HepG2 (cell line): ENCODE data around the gene TMEM223. TPM values are rescaled to one million over a fixed set of nuclear protein-coding genes. Genes with fewer than 3 reads are reported as not detected.

ENCODE experiments used
- ATAC-seq: fragments of 200-7000 bp; cut with Tn5 transposase; 3 replicates; pipeline ENCODE4 v1.9.1; 2020; ENCODE audit warnings: mild to moderate bottlenecking, moderate library complexity
- BruUV-seq: library from RNA; stranded (reverse); fragments of 400-500 nt; replicated peaks from 2 replicates; lab custom pipeline; 2021; lab: Mats Ljungman, UMichigan
- CTCF ChIA-PET: fragments of 300-600 bp; formaldehyde crosslinking; extraction: SDS; loops from one replicate; lab custom pipeline; 2021; ENCODE audit warnings: low total read pairs, inconsistent platforms, low intra/inter-chr PET ratio; lab: Yijun Ruan, JAX
- POLR2A ChIA-PET: fragments of 350-600 bp; sonication (Branson Sonifier 250); formaldehyde crosslinking; loops from one replicate; lab custom pipeline; 2020; ENCODE audit warnings: antibody characterized with exemption, inconsistent platforms; lab: Yijun Ruan, JAX
- DNase-seq: peaks from one replicate; pipeline ENCODE4 v3.0.0-alpha.2; 2015; ENCODE audit warnings: low spot score
- FAIRE-seq: peaks from 3 replicates; lab custom pipeline; 2011; peaks lifted over from hg19 to GRCh38; lab: Jason Lieb, UNC
- H2AFZ ChIP-seq: one replicate; pipeline ENCODE4 v1.6.1; 2011; ENCODE audit warnings: low read length, inconsistent platforms
- H3K27ac ChIP-seq: fragments of 300-600 bp; 3 replicates; pipeline ENCODE4 v1.8.0; 2011; ENCODE audit warnings: mixed run types, mild to moderate bottlenecking, mixed read lengths, low read length, inconsistent platforms; ENCODE audit not compliant: insufficient read depth; ENCODE audit errors: extremely low read length
- H3K27me3 ChIP-seq, 2 experiments: fragments of 200-600 bp in 1 of 2; 2 replicates in 1 of 2; 3 replicates in 1 of 2; pipeline versions ENCODE4 v1.6.0 to v1.8.0; 2011; ENCODE audit warnings: low read length in 2 of 2, mild to moderate bottlenecking in 2 of 2, moderate library complexity in 2 of 2, inconsistent platforms in 1 of 2; ENCODE audit not compliant: insufficient read depth in 2 of 2, control insufficient read depth in 1 of 2
- H3K36me3 ChIP-seq, 2 experiments: fragments of 200-600 bp in 1 of 2; replicated peaks in 1 of 2; 2 replicates in 1 of 2; 3 replicates in 1 of 2; pipeline versions ENCODE4 v1.5.1 to v1.8.0; 2011; ENCODE audit warnings: low read length in 2 of 2, inconsistent platforms in 1 of 2; ENCODE audit not compliant: insufficient read depth in 2 of 2, control insufficient read depth in 1 of 2
- H3K4me1 ChIP-seq: 2 replicates; pipeline ENCODE4 v1.5.1; 2012; ENCODE audit warnings: low read length, inconsistent platforms; ENCODE audit not compliant: insufficient read depth
- H3K4me2 ChIP-seq: 2 replicates; pipeline ENCODE4 v1.6.0; 2011; ENCODE audit warnings: low read depth, low read length, inconsistent platforms
- H3K4me3 ChIP-seq, 3 experiments: fragments of 200-600 bp in 1 of 3; sonication (generic), shearing (Covaris generic) in 1 of 3; replicated peaks in 1 of 3; 2 replicates each; pipeline ENCODE4 v1.5.1; 2011 to 2016; ENCODE audit warnings: low read length in 3 of 3, inconsistent platforms in 2 of 3, low read depth in 2 of 3, mild to moderate bottlenecking in 2 of 3, control low read depth in 1 of 3, mixed read lengths in 1 of 3; ENCODE audit not compliant: insufficient read depth in 1 of 3
- H3K79me2 ChIP-seq: one replicate; pipeline ENCODE4 v1.6.1; 2011; ENCODE audit warnings: low read length, inconsistent platforms; ENCODE audit not compliant: insufficient read depth
- H3K9ac ChIP-seq: 2 replicates; pipeline ENCODE4 v1.6.0; 2011; ENCODE audit warnings: mild to moderate bottlenecking, low read depth, low read length, inconsistent platforms; ENCODE audit not compliant: insufficient read depth
- H3K9me3 ChIP-seq: 2 replicates; pipeline ENCODE4 v1.5.1; 2012; ENCODE audit warnings: mild to moderate bottlenecking, low read length
- H4K20me1 ChIP-seq: 2 replicates; pipeline ENCODE4 v1.6.0; 2011; ENCODE audit warnings: inconsistent platforms, mild to moderate bottlenecking, low read length, moderate library complexity; ENCODE audit not compliant: insufficient read depth
- ARNT ChIP-seq: fragments of 450-650 bp; IDR thresholded peaks from 2 replicates; pipeline ENCODE4 v1.6.1; 2017
- EP300 ChIP-seq, 3 experiments: sonication (generic) in 1 of 3; formaldehyde crosslinking in 1 of 3; IDR thresholded peaks; 2 replicates each; pipeline versions ENCODE4 v1.5.1 to v1.6.1; 2011 to 2020; ENCODE audit warnings: low read depth in 2 of 3, low read length in 2 of 3, borderline replicate concordance in 1 of 3, improper control_type of control experiment in 1 of 3, mild to moderate bottlenecking in 1 of 3, missing genetic modification reagents in 1 of 3, moderate library complexity in 1 of 3
- FOXA1 ChIP-seq, 2 experiments: fragments of 450-650 bp in 1 of 2; sonication (generic) in 1 of 2; formaldehyde crosslinking in 1 of 2; IDR thresholded peaks; 2 replicates each; pipeline versions ENCODE4 v1.4.0 to v1.6.1; 2016 to 2020; ENCODE audit warnings: missing genetic modification reagents in 1 of 2
- GTF3A ChIP-seq: sonication (generic); formaldehyde crosslinking; conservative IDR thresholded peaks from 2 replicates; pipeline ENCODE4 v1.4.0; 2020; ENCODE audit warnings: mild to moderate bottlenecking, missing genetic modification reagents
- HNRNPH1 ChIP-seq: fragments of 200-400 bp; formaldehyde crosslinking; optimal IDR thresholded peaks from 2 replicates; pipeline ENCODE3; 2017; ENCODE audit warnings: mild to moderate bottlenecking, low read depth, low read length
- HNRNPUL1 ChIP-seq: fragments of 200-400 bp; formaldehyde crosslinking; IDR thresholded peaks from 2 replicates; pipeline ENCODE4 v1.6.1; 2017; ENCODE audit warnings: low read depth, mild to moderate bottlenecking, low read length, moderate library complexity
- MAX ChIP-seq: IDR thresholded peaks from 2 replicates; pipeline ENCODE4 v1.6.1; 2012; ENCODE audit warnings: inconsistent platforms
- MEIS2 ChIP-seq: sonication (generic); formaldehyde crosslinking; IDR thresholded peaks from 2 replicates; pipeline ENCODE4 v1.9.0; 2021; ENCODE audit warnings: mild to moderate bottlenecking, missing genetic modification reagents
- NFRKB ChIP-seq: fragments of 450-650 bp; IDR thresholded peaks from 2 replicates; pipeline ENCODE4 v1.6.1; 2017
- PRDM15 ChIP-seq: sonication (generic); formaldehyde crosslinking; IDR thresholded peaks from 2 replicates; pipeline ENCODE4 v1.4.0; 2020; ENCODE audit warnings: missing genetic modification reagents
- RBAK ChIP-seq: sonication (generic); formaldehyde crosslinking; IDR thresholded peaks from 2 replicates; pipeline ENCODE4 v1.5.1; 2020; ENCODE audit warnings: mild to moderate bottlenecking, missing genetic modification reagents
- SCMH1 ChIP-seq: sonication (generic); formaldehyde crosslinking; IDR thresholded peaks from 2 replicates; pipeline ENCODE4 v1.9.0; 2021; ENCODE audit warnings: missing genetic modification reagents, mild to moderate bottlenecking, borderline replicate concordance
- SIX4 ChIP-seq: sonication (generic); formaldehyde crosslinking; IDR thresholded peaks from 2 replicates; pipeline ENCODE4 v1.4.0; 2020; ENCODE audit warnings: missing genetic modification reagents
- TGIF2 ChIP-seq: IDR thresholded peaks from 2 replicates; pipeline ENCODE4 v1.6.1; 2016; ENCODE audit warnings: control low read depth, missing compliant biosample characterization
- ZMYM3 ChIP-seq: sonication (generic); formaldehyde crosslinking; IDR thresholded peaks from 2 replicates; pipeline ENCODE4 v1.5.1; 2020; ENCODE audit warnings: mild to moderate bottlenecking, missing genetic modification reagents
- ZNF615 ChIP-seq: sonication (generic); formaldehyde crosslinking; IDR thresholded peaks from 2 replicates; pipeline ENCODE4 v1.5.0; 2020; ENCODE audit warnings: mild to moderate bottlenecking, missing genetic modification reagents, borderline replicate concordance
- ZNF644 ChIP-seq: IDR thresholded peaks from 2 replicates; pipeline ENCODE4 v1.6.1; 2016; ENCODE audit warnings: low read depth
- ZNF766 ChIP-seq: sonication (generic); formaldehyde crosslinking; IDR thresholded peaks from 2 replicates; pipeline ENCODE4 v1.5.0; 2020; ENCODE audit warnings: missing genetic modification reagents, borderline replicate concordance
- WGBS: methylation state at CpG from one replicate; pipeline ENCODE4 v1.1.6; 2017; ENCODE audit warnings: low lambda C conversion rate; 5-methylcytosine and 5-hydroxymethylcytosine counted together
- in situ Hi-C: cut with HindIII; loops from 2 replicates; pipeline ENCODE4 v1.10.0; 2017; ENCODE audit warnings: low pct_unique_long_range_greater_than_20kb; ENCODE audit not compliant: extremely low pct_ligation_motif_present
- intact Hi-C: fragments of 100-400 bp; cut with micrococcal nuclease; formaldehyde crosslinking; loops from one replicate; pipeline ENCODE4 v1.10.0; 2022; ENCODE audit not compliant: unreplicated experiment
- polyA plus RNA-seq, 8 experiments: library from polyadenylated mRNA; depleted of rRNA in 3 of 8; stranded (reverse) in 7 of 8; unstranded in 1 of 8; fragments of >200 nt; fragmentation: Illumina TruSeq in 4 of 8; extraction: Trizol in 4 of 8; gene quantifications; 2 replicates each; pipeline versions ENCODE4 v1.2.1 to v1.2.3, GENCODE V29; 2011 to 2016; ENCODE audit warnings: low read depth in 4 of 8, missing spikeins in 1 of 8, mixed read lengths in 1 of 8; ENCODE audit not compliant: insufficient read depth in 1 of 8
- total RNA-seq, 5 experiments: library from RNA; depleted of rRNA; stranded (reverse); fragments of >200 nt; fragmentation: Illumina TruSeq; extraction: Trizol; gene quantifications; 2 replicates each; pipeline ENCODE4 v1.2.3, GENCODE V29; 2016; ENCODE audit warnings: low read depth in 1 of 5
- TF ChIP-seq, protein P1 (sequence below): sonication (generic); formaldehyde crosslinking; IDR thresholded peaks from 2 replicates; pipeline ENCODE4 v1.5.1; 2020; ENCODE audit warnings: mild to moderate bottlenecking, missing genetic modification reagents, borderline replicate concordance

Gene TMEM223
- total and polyA plus RNA-seq, 2 of the 13 experiments (the other 11 are each of a cell fraction or from before 2014, with no cell fraction given): 19.5 to 24.9 TPM

- Histone ChIP-seq H3K36me3 (peaks cover 6 to 15% of the 10 kb centered on the region in 2 experiments), H3K27ac (peak overlapping the region; percentile 92), H3K9me3 (no peaks in the 10 kb centered on the region), H3K4me1 (peaks cover 23% of the 10 kb centered on the region), H3K27me3 (no peaks in the 10 kb centered on the region; a peak in 1 of 5 replicates), H2AFZ (peak overlapping the region; percentile 84), H3K4me3 (peak overlapping the region; percentile 63 to 78 (median 65)), H4K20me1 (no peaks in the 10 kb centered on the region), H3K79me2 (peaks cover 10% of the 10 kb centered on the region), H3K9ac (peak overlapping the region; percentile 76), H3K4me2 (peak overlapping the region; percentile 95)
- ATAC-seq: peak; percentile 51
- WGBS: under 1% methylated on average over 18 of the region's 18 CpGs
- FAIRE-seq: no peak
- DNase-seq: peak; percentile 24
- TSS peak; percentile 68 for BruUV-seq
- in situ Hi-C loops (no loop called here), intact Hi-C loops (no loop called here)
- CTCF ChIA-PET: no interaction called here
- POLR2A ChIA-PET: interaction anchor here (0.7 to 4.9 kb wide), 21 partner anchors 10 to 179 kb away, joined by 3 to 68 read pairs (median 8); partner anchors contain the start of genes BSCL2, C11orf98, CSKMT and HNRNPUL2
- TF ChIP-seq EP300 (IDR thresholded peaks at IDR 0.05; ENCODE audit: low read depth in 2 of 2, low read length in 2 of 2) (no peak), EP300 (CRISPR knock-in tag; IDR thresholded peaks at IDR 0.05; ENCODE audit: borderline replicate concordance) (0 out of 2 replicates have a peak, but pooled peaks have one; percentile 46), ARNT (no peak), HNRNPH1 (no peak), PRDM15 (CRISPR knock-in tag) (peak; percentile 83), ZNF766 (CRISPR knock-in tag) (no peak), ZMYM3 (no peak), GTF3A (CRISPR knock-in tag) (no peak), SIX4 (no peak), FOXA1 (IDR thresholded peaks at IDR 0.05) (no peak), FOXA1 (CRISPR knock-in tag; IDR thresholded peaks at IDR 0.05) (no peak), TGIF2 (CRISPR knock-in tag) (no peak; the same call in 1 of the 2 replicates), MAX (peak; percentile 35; the same call in 1 of the 2 replicates), ZNF615 (CRISPR knock-in tag) (no peak), SCMH1 (CRISPR knock-in tag) (no peak), NFRKB (no peak), RBAK (CRISPR knock-in tag) (no peak), ZNF644 (CRISPR knock-in tag) (no peak), HNRNPUL1 (no peak), MEIS2 (CRISPR knock-in tag) (peak; percentile 37; the same call in 1 of the 2 replicates)
- TF ChIP-seq, protein P1, sequence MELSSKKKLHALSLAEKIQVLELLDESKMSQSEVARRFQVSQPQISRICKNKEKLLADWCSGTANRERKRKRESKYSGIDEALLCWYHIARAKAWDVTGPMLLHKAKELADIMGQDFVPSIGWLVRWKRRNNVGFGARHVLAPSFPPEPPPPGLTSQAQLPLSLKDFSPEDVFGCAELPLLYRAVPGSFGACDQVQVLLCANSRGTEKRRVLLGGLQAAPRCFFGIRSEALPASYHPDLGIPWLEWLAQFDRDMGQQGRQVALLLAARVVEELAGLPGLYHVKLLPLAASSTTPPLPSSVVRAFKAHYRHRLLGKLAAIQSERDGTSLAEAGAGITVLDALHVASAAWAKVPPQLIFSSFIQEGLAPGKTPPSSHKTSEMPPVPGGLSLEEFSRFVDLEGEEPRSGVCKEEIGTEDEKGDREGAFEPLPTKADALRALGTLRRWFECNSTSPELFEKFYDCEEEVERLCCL (CRISPR knock-in tag): no peak
Measured at GRCh38 chr11:62770778-62771143, 21.0 kb downstream of the TMEM223 start.
